Pancreas (tissue), 10 donors: ENCODE data around the gene GCC2. TPM values are rescaled to one million over a fixed set of nuclear protein-coding genes. Genes with fewer than 3 reads are reported as not detected.
A peak's percentile ranks its signal among the peaks of the same experiment; 100 is the strongest.
"Not testable (repeated sequence)": the region's sequence is repeated elsewhere in the genome, so short reads cannot be mapped to it uniquely, and the experiment has no call there.

ENCODE experiments used
- ATAC-seq, 4 donors: fragments of 200-7000 bp; cut with Tn5 transposase; one replicate each; pipeline versions ENCODE4 v1.8.0 to v1.9.1; 2020; ENCODE audit warnings: mild to moderate bottlenecking in 4 of 4, moderate library complexity in 4 of 4
- DNase-seq, 6 donors: peaks; one replicate each; pipeline ENCODE4 v3.0.0-alpha.2; 2020
- FAIRE-seq: peaks from 2 replicates; lab custom pipeline; 2012; peaks lifted over from hg19 to GRCh38; lab: Jason Lieb, UNC
- H3K27ac ChIP-seq, 4 donors: fragments of 200-600 bp; sonication (generic); 1 replicate in 3 of 4; 2 replicates in 1 of 4; pipeline versions ENCODE4 v1.5.0 to v1.8.0; 2020
- H3K27me3 ChIP-seq, 4 donors: fragments of 200-600 bp; one replicate each; pipeline ENCODE4 v1.8.0; 2021
- H3K36me3 ChIP-seq, 3 donors: fragments of 200-600 bp; sonication (generic) in 1 of 3; one replicate each; pipeline versions ENCODE4 v1.5.0 to v1.8.0; 2020 to 2021
- H3K4me1 ChIP-seq, 3 donors: fragments of 200-600 bp; one replicate each; pipeline ENCODE4 v1.8.0; 2021
- H3K4me3 ChIP-seq, 4 donors: fragments of 200-600 bp; sonication (generic) in 2 of 4; one replicate each; pipeline versions ENCODE4 v1.5.0 to v1.8.0; 2020 to 2021
- H3K9me3 ChIP-seq, 4 donors: fragments of 200-600 bp; one replicate each; pipeline ENCODE4 v1.8.0; 2021
- WGBS, 2 donors: extraction: QIAGEN DNeasy Blood & Tissue Kit; methylation state at CpG; one replicate each; pipeline ENCODE4 v1.1.7; 2013; 5-methylcytosine and 5-hydroxymethylcytosine counted together
- intact Hi-C, 3 donors: fragments of 100-400 bp; cut with DNase I; formaldehyde crosslinking; loops; one replicate each; pipeline versions ENCODE4 v1.11.1 to v1.14.2; 2022
- polyA plus RNA-seq, 2 donors: library from polyadenylated mRNA; stranded (reverse); fragments of 200-250 nt; gene quantifications; one replicate each; pipeline ENCODE4 v1.2.3, GENCODE V29; 2013
- total RNA-seq, 6 donors: library from RNA; stranded (reverse); fragmentation: NEBNext Ultra II Directional in 4 of 6; extraction: Animal tissue kit (Norgen Biotek cat#: 25700) in 4 of 6; gene quantifications; one replicate each; pipeline versions ENCODE4 v1.2.1 to v1.2.4, GENCODE V29; 2021 to 2023
- TF ChIP-seq, protein P1 (sequence below), 4 donors: fragments of 200-600 bp; sonication (generic) in 3 of 4; IDR thresholded peaks; one replicate each; pipeline versions ENCODE4 v1.5.0 to v1.8.0; 2021; ENCODE audit warnings: antibody characterized with exemption in 4 of 4
- donor health status: healthy with polysubstance abuse.
- donor health status: DM: no; HTN: no; CAD: no; lungs with moderate emphysema.
- donor health status: DM: no; HTN: no; CAD: no.
- donor health status: control.
- donor health status: control.
- donor health status: Bipolar disorder and iron deficiency.
- donor health status: DM: yes; HTN: yes; CAD: no.
- donor health status: DM: no; HTN: no; CAD: no.
- donor health status: DM: no; HTN: no; CAD: no.
- donor health status: DM: yes; HTN: yes; CAD: no.

The GCC2 gene
- total and polyA plus RNA-seq, 8 donors = 8.7 to 36.0 (median 20.6) TPM

DNA sequence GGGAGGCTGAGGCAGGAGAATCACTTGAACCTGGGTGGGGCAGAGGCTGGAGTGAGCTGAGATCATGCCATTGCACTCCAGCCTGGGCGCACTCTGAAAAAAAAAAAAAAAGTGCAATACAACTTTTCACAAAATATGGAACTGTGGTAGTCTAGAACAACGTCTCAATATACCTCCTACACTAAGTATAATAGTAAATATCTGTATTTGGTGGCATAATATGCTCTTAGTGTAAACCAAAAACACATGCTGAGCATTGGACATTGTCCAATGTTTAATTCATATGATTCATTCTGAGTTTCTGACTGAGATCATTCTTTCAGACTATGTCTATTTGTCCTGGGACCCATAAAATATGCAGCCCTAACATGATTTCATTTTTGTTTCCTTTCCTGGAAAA lies 65.5 kb downstream of the GCC2 start:
- intact Hi-C loops, ATAC-seq, H3K4me3 ChIP-seq, FAIRE-seq, H3K27me3 ChIP-seq, H3K9me3 ChIP-seq, H3K27ac ChIP-seq, DNase-seq, H3K4me1 ChIP-seq, H3K36me3 ChIP-seq: not testable (repeated sequence)
- 47 to 81% methylated on average over 2 of the region's 2 CpGs for WGBS, 2 donors

DNA sequence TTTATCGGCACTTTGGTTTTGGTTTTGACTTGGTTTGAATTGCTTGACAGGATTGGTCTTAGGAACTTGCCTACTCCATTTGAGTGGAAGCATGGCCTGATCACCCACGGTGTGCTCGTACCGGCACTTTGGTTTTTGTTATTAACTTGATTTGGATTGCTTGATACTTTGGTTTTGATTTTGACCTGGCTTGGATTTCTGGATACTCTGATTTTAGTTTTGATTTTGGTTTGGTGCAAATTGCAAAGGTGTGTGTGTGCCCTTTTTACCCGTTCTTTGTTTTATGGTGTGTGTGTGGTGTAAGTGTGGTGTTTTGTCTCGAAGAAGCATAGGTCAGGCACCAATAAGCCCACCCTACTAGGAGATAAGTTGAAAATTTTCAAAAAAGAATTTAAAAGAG lies 75.7 kb downstream of the GCC2 start:
- H3K4me1 ChIP-seq, DNase-seq, H3K9me3 ChIP-seq, H3K27me3 ChIP-seq, ATAC-seq, FAIRE-seq, H3K4me3 ChIP-seq, H3K36me3 ChIP-seq, H3K27ac ChIP-seq, intact Hi-C loops: not testable (repeated sequence)
- 93 to 100% methylated on average over 3 to 5 of the region's 6 CpGs for WGBS, 2 donors

DNA sequence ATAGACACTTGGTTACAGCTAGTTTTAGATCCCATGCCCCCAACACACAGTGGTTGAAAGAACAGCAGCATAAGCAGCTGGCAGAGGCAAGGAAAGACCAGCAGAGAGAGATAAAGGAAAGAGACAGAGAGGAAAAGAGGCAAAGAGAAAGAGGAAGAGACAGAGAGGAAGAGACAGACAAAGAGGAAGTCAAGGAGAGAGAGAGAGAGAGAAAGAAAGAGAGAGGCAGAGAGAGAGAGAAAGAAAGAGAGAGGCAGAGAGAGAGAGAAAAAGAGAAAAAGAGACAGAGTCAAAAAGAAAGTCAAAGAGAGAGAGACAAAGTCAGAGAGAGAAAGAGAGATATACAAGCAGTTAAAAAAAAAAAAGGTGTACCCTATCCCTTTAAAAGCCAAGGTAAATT lies 76.3 kb downstream of the GCC2 start:
- H3K27ac ChIP-seq, FAIRE-seq, intact Hi-C loops, H3K4me1 ChIP-seq, H3K27me3 ChIP-seq, H3K36me3 ChIP-seq, DNase-seq, H3K4me3 ChIP-seq, H3K9me3 ChIP-seq, ATAC-seq: not testable (repeated sequence)

DNA sequence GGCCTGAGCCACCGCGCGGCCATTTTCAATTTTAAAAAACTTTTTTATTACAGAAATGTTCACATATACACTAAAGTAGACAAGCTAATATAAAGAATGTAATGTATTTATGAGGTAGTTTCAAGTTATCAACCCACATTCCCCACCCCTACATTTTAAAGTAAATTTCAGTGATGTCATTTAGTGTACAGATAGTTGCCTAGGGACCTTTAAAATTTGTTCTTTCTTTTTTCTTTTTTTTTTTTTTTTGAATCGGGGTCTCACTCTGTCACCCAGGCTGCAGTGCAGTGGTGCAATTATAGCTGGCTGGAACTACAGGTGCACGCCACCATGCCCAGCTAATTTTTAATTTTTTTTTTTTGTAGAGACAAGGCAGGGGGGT lies 82.7 kb downstream of the GCC2 start:
- DNase-seq (no peak), FAIRE-seq (no peak), ATAC-seq (no peak)
- 91 to 92% methylated on average over 5 of the region's 5 CpGs for WGBS, 2 donors
- TF ChIP-seq, protein P1, sequence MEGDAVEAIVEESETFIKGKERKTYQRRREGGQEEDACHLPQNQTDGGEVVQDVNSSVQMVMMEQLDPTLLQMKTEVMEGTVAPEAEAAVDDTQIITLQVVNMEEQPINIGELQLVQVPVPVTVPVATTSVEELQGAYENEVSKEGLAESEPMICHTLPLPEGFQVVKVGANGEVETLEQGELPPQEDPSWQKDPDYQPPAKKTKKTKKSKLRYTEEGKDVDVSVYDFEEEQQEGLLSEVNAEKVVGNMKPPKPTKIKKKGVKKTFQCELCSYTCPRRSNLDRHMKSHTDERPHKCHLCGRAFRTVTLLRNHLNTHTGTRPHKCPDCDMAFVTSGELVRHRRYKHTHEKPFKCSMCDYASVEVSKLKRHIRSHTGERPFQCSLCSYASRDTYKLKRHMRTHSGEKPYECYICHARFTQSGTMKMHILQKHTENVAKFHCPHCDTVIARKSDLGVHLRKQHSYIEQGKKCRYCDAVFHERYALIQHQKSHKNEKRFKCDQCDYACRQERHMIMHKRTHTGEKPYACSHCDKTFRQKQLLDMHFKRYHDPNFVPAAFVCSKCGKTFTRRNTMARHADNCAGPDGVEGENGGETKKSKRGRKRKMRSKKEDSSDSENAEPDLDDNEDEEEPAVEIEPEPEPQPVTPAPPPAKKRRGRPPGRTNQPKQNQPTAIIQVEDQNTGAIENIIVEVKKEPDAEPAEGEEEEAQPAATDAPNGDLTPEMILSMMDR (IDR thresholded peaks at IDR 0.05) = no peak
- intact Hi-C loops = no loop called here
- Histone ChIP-seq H3K36me3 (no peaks in the 10 kb centered on the region), H3K4me1 (peaks cover 0 to 6% (median 0%) of the 10 kb centered on the region in 3 donors), H3K9me3 (no peaks in the 10 kb centered on the region), H3K4me3 (no peak overlapping the region), H3K27ac (no peak overlapping the region), H3K27me3 (no peaks in the 10 kb centered on the region)

DNA sequence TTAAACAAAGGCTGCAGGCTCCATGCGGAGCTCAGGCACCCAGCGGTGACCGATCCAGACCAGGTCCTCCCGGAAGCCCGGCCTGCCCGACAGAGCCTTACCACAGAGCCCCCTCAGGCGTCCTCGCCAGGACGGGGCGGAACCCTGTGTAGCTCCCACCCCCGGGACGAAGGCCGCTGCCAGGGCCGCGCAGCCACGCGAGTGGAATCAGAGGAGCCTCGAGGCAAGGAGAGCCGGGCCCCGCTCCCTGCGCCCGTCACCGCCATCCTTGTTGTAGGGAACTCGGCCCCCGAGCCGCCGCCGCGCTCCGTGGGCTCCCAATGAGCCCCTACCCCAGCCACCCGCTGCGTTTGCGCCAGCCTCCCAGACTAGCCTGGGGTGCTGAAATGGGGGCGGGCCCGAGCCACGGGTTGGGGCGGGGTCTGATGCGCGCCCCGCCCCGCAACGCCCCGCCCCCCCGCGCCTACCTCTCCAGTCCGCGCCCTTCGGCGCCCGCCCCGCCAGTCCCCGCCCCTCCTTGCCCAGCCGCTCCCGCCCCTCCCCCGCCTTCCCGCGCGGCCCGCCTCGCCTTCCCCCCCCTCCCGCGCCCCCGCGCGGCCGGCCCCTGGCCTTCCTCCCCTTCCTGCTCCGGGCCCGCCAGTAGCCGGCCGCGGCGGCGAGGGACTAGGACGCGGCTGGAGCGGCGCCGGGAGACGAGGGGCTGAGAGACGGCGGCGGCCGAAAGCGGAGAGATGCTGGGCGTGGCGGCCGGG lies 85.0 kb downstream of the GCC2 start, which contains the start of gene LIMS1:
Gene LIMS1 (plus strand): TSS at position 639 of the 752 bp plus-strand sequence. CDS start 93 bp downstream, at position 732.
- H3K27ac ChIP-seq = peak within 1 kb of the TSS; percentile 88 to 99 (median 92)
- H3K27me3 ChIP-seq = no peaks in the 10 kb centered on the region
- DNase-seq = peak; percentile 90 to 96 (median 94)
- H3K9me3 ChIP-seq = no peaks in the 10 kb centered on the region
- H3K4me1 ChIP-seq = peaks cover 0 to 12% (median 0%) of the 10 kb centered on the region in 3 donors
- TF ChIP-seq, protein P1 (IDR thresholded peaks at IDR 0.05) = no peak
- ATAC-seq = peak; percentile 94 to 97 (median 96)
- WGBS, 2 donors = 0% methylated on average over 60 to 78 of the region's 87 CpGs
- no peaks in the 10 kb centered on the region for H3K36me3 ChIP-seq
- intact Hi-C loops = no loop called here
- FAIRE-seq = no peak
- peak within 1 kb of the TSS; percentile 52 to 68 (median 60) for H3K4me3 ChIP-seq

DNA sequence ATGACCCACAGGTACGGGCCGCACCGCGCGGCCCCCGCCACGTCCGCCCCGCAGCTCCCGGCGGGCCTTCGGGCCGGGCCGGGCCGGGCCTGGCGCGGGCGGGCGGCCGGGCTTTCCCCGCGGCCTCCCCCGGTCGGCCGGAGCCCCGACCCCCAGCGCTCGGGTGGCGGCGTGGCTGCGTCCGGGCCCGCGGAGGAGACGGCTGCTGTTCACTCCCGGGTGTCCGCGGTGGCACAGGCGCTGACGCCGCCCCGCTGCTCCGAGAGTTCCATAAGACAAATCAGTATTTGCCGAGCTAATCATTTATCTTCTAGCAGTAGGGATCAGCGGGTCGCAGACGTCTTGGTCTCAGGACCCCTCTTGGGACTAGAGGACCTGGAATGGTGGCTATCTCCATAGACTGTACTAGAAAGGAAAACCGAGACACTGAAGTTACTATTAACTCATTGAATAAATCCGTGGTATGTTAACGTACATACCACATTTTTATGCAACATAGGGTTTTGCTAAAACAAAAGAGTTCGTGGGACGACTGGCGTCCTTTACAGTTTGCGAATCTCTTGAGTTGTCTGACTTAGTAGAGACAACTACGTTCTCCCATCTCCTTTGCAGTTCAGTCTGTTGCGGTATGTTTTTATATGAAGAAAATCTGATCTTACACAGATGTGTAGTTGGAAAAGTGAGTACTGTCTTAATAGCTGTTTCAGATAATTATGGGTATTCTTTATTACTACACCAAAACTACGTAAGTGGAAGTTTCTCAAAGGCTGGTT lies 85.8 kb downstream of the GCC2 start:
- WGBS, 2 donors = 0 to 1% methylated on average over 30 to 57 of the region's 57 CpGs
- peak; percentile 10 to 79 (median 54) for DNase-seq

More for the DNA sequence above, 85.8 kb downstream of the GCC2 start:
- Histone ChIP-seq H3K27ac (peak overlapping the region in 3 of 4 donors; percentile 91 to 99 (median 94)), H3K9me3 (no peaks in the 10 kb centered on the region), H3K27me3 (no peaks in the 10 kb centered on the region), H3K4me3 (peak overlapping the region; percentile 51 to 68 (median 54)), H3K4me1 (peaks cover 0 to 12% (median 0%) of the 10 kb centered on the region in 3 donors), H3K36me3 (no peaks in the 10 kb centered on the region)
- intact Hi-C loops = no loop called here
- FAIRE-seq = no peak
- ATAC-seq = peak in 2 of 4 donors; percentile 6 to 10
- TF ChIP-seq, protein P1 (IDR thresholded peaks at IDR 0.05) = no peak
